ENCODE measurements around the gene PALLD.

Gene PALLD

GRCh38 chr4:168648929-168649328, 152.1 kb downstream of the PALLD start:
- DNase-seq = no peak
- Histone ChIP-seq H3K4me3 (ENCODE audit: low read depth in 1 of 2, low read length in 2 of 2) (no peak overlapping the region), H3K27ac (ENCODE audit: low read length) (no peak overlapping the region), H3K9ac (ENCODE audit: low read depth, low read length) (no peak overlapping the region), H3K9me3 (ENCODE audit: insufficient read depth, low read length, severe bottlenecking) (no peaks in the 10 kb centered on the region), H3K4me1 (ENCODE audit: insufficient read depth, low read length) (no peaks in the 10 kb centered on the region), H2AFZ (ENCODE audit: low read depth, low read length) (no peak overlapping the region), H3K79me2 (ENCODE audit: insufficient read depth, low read length) (no peaks in the 10 kb centered on the region), H3K36me3 (ENCODE audit: insufficient read depth, low read length) (no peaks in the 10 kb centered on the region), H3K27me3 (ENCODE audit: insufficient read depth, low read length, poor library complexity) (peaks cover 10% of the 10 kb centered on the region), H4K20me1 (ENCODE audit: insufficient read depth, low read length) (no peaks in the 10 kb centered on the region), H3K4me2 (ENCODE audit: insufficient read depth, low read length) (no peak overlapping the region)
- ATAC-seq (ENCODE audit: insufficient read depth, low read depth) = no peak
- TF ChIP-seq CTCF (IDR thresholded peaks at IDR 0.05; ENCODE audit: borderline replicate concordance, extremely low read depth, low read length, poor library complexity, severe bottlenecking) (no peak), EZH2 (IDR thresholded peaks at IDR 0.05; ENCODE audit: borderline replicate concordance, low read depth, low read length, severe bottlenecking) (no peak)

GRCh38 chr4:168651374-168651773, 154.5 kb downstream of the PALLD start:
- no peaks in the 10 kb centered on the region for H4K20me1 ChIP-seq (ENCODE audit: insufficient read depth, low read length)
- H3K4me2 ChIP-seq (ENCODE audit: insufficient read depth, low read length) = no peak overlapping the region
- DNase-seq (no peak), ATAC-seq (ENCODE audit: insufficient read depth, low read depth) (no peak)
- no peak overlapping the region for H2AFZ ChIP-seq (ENCODE audit: low read depth, low read length)
- H3K4me1 ChIP-seq (ENCODE audit: insufficient read depth, low read length) = no peaks in the 10 kb centered on the region
- H3K9ac ChIP-seq (ENCODE audit: low read depth, low read length) = no peak overlapping the region
- no peaks in the 10 kb centered on the region for H3K36me3 ChIP-seq (ENCODE audit: insufficient read depth, low read length)
- H3K27ac ChIP-seq (ENCODE audit: low read length) = no peak overlapping the region
- no peak overlapping the region for H3K4me3 ChIP-seq (ENCODE audit: low read depth in 1 of 2, low read length in 2 of 2)
- peaks cover 5% of the 10 kb centered on the region for H3K27me3 ChIP-seq (ENCODE audit: insufficient read depth, low read length, poor library complexity)
- H3K9me3 ChIP-seq (ENCODE audit: insufficient read depth, low read length, severe bottlenecking) = no peaks in the 10 kb centered on the region
- TF ChIP-seq CTCF (IDR thresholded peaks at IDR 0.05; ENCODE audit: borderline replicate concordance, extremely low read depth, low read length, poor library complexity, severe bottlenecking) = no peak
- H3K79me2 ChIP-seq (ENCODE audit: insufficient read depth, low read length) = no peaks in the 10 kb centered on the region

- H3K4me3 ChIP-seq (ENCODE audit: low read depth in 1 of 2, low read length in 2 of 2) = no peak overlapping the region
- no peak overlapping the region for H3K27ac ChIP-seq (ENCODE audit: low read length)
- H3K79me2 ChIP-seq (ENCODE audit: insufficient read depth, low read length) = no peaks in the 10 kb centered on the region
- no peak overlapping the region for H3K9ac ChIP-seq (ENCODE audit: low read depth, low read length)
- H2AFZ ChIP-seq (ENCODE audit: low read depth, low read length) = no peak overlapping the region
- no peaks in the 10 kb centered on the region for H3K9me3 ChIP-seq (ENCODE audit: insufficient read depth, low read length, severe bottlenecking)
- TF ChIP-seq EZH2 (IDR thresholded peaks at IDR 0.05; ENCODE audit: borderline replicate concordance, low read depth, low read length, severe bottlenecking) = no peak
- TF ChIP-seq CTCF (IDR thresholded peaks at IDR 0.05; ENCODE audit: borderline replicate concordance, extremely low read depth, low read length, poor library complexity, severe bottlenecking) = no peak
- H3K27me3 ChIP-seq (ENCODE audit: insufficient read depth, low read length, poor library complexity) = peaks cover 5% of the 10 kb centered on the region
- H3K4me2 ChIP-seq (ENCODE audit: insufficient read depth, low read length) = no peak overlapping the region
- H4K20me1 ChIP-seq (ENCODE audit: insufficient read depth, low read length) = no peaks in the 10 kb centered on the region
- ATAC-seq (ENCODE audit: insufficient read depth, low read depth) = no peak
- DNase-seq = no peak
- no peaks in the 10 kb centered on the region for H3K36me3 ChIP-seq (ENCODE audit: insufficient read depth, low read length)
- H3K4me1 ChIP-seq (ENCODE audit: insufficient read depth, low read length) = no peaks in the 10 kb centered on the region
Measured at GRCh38 chr4:168651864-168652263, 155.0 kb downstream of the PALLD start.

GRCh38 chr4:168652755-168653154, 155.9 kb downstream of the PALLD start:
- Histone ChIP-seq H3K4me1 (ENCODE audit: insufficient read depth, low read length) (no peaks in the 10 kb centered on the region), H3K27ac (ENCODE audit: low read length) (no peak overlapping the region), H3K36me3 (ENCODE audit: insufficient read depth, low read length) (no peaks in the 10 kb centered on the region), H3K9me3 (ENCODE audit: insufficient read depth, low read length, severe bottlenecking) (no peaks in the 10 kb centered on the region), H4K20me1 (ENCODE audit: insufficient read depth, low read length) (no peaks in the 10 kb centered on the region), H3K27me3 (ENCODE audit: insufficient read depth, low read length, poor library complexity) (peaks cover 5% of the 10 kb centered on the region), H3K9ac (ENCODE audit: low read depth, low read length) (no peak overlapping the region), H3K4me3 (ENCODE audit: low read depth in 1 of 2, low read length in 2 of 2) (no peak overlapping the region), H3K4me2 (ENCODE audit: insufficient read depth, low read length) (no peak overlapping the region), H3K79me2 (ENCODE audit: insufficient read depth, low read length) (no peaks in the 10 kb centered on the region), H2AFZ (ENCODE audit: low read depth, low read length) (no peak overlapping the region)
- DNase-seq (no peak), ATAC-seq (ENCODE audit: insufficient read depth, low read depth) (no peak)
- TF ChIP-seq EZH2 (IDR thresholded peaks at IDR 0.05; ENCODE audit: borderline replicate concordance, low read depth, low read length, severe bottlenecking) (no peak), CTCF (IDR thresholded peaks at IDR 0.05; ENCODE audit: borderline replicate concordance, extremely low read depth, low read length, poor library complexity, severe bottlenecking) (no peak)
